ENCODE results near the gene PACSIN2. TPM values are rescaled to one million over a fixed set of nuclear protein-coding genes. Genes with fewer than 3 reads are reported as not detected.
A peak's percentile ranks its signal among the peaks of the same experiment; 100 is the strongest.

The PACSIN2 gene
- total and polyA plus RNA-seq, 10 of the 15 experiments (the other 5 are each of a cell fraction or from before 2014, with no cell fraction given), result 0.93 to 78.7 (median 46.8) TPM

DNA sequence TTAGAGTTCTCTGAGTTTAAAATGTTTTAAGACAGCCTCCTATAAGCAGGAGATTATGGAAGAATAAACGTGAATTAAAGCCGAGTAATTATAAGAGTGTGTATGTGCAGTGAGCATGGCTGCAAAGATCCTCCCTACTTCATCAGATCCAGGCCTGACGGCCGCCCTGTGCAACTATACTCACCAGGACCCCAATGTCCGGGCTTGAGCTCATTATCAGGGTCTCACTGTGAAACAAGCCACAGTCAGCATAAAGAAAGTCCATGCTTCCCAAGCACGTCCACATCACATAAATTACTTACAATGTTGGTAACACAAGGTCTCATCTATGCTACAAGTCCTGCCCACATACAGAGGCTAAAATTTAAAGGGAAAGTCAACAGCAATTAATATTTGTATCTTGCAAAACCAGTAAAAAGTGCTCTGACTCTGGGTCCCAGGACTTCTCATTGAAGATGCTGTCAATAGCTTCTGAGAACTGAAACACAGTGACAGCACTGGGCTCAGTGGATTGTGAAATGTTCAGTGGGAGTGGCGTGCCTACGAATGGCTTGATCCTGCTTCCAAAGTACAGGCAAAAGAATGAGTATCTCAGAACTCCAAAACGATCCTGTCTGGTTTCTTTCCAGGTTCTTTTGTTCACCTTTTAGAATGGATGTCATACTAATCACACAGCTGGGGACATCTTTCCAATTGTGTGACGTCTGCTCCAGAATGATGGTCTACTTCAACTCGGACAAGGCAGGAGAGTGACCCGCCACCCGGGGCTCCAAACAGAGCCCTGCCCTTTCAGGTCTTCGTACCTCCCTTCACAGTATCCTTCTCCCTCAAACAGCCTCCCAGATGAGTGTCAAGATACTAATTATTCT is 85.7 kb downstream of the PACSIN2 start (continued):
- no peak for TF ChIP-seq CHD1 (IDR thresholded peaks at IDR 0.05; ENCODE audit: low read depth, low read length)
- no peak for TF ChIP-seq HDGF (IDR thresholded peaks at IDR 0.05)
- TF ChIP-seq IRF4 (IDR thresholded peaks at IDR 0.05; ENCODE audit: low read depth, low read length), result no peak
- TF ChIP-seq STAT3 (IDR thresholded peaks at IDR 0.05; ENCODE audit: low read depth, low read length), result no peak
- TF ChIP-seq HDAC2 (IDR thresholded peaks at IDR 0.05), result no peak
- no peak for TF ChIP-seq ZNF207 (IDR thresholded peaks at IDR 0.05; ENCODE audit: borderline replicate concordance)
- 0 out of 2 replicates have a peak, but pooled peaks have one; percentile 34 for TF ChIP-seq POLR2AphosphoS5 (IDR thresholded peaks at IDR 0.05; ENCODE audit: low read length)
- TF ChIP-seq CTCF (IDR thresholded peaks at IDR 0.05 in 2 of 3, conservative IDR thresholded peaks at IDR 0.05 in 1 of 3; ENCODE audit: control insufficient read depth in 2 of 3, extremely low read depth in 1 of 3, insufficient read depth in 1 of 3, low read depth in 3 of 3, low read length in 3 of 3), result no peak
- TF ChIP-seq BCL11A (IDR thresholded peaks at IDR 0.05; ENCODE audit: low read depth, low read length), result no peak
- no peak for TF ChIP-seq ESRRA (IDR thresholded peaks at IDR 0.05; ENCODE audit: low read length)
- no peak for TF ChIP-seq KDM1A (IDR thresholded peaks at IDR 0.05; ENCODE audit: borderline replicate concordance)
- TF ChIP-seq CBFB (IDR thresholded peaks at IDR 0.05; ENCODE audit: low read depth), result no peak
- no peak for TF ChIP-seq KLF5 (IDR thresholded peaks at IDR 0.05; ENCODE audit: partially characterized antibody)
- no peak for TF ChIP-seq STAT1 (conservative IDR thresholded peaks at IDR 0.05)
- TF ChIP-seq MEF2A (IDR thresholded peaks at IDR 0.05; ENCODE audit: insufficient read depth, low read depth, low read length), result no peak
- peak; percentile 16; the same call in 1 of the 2 replicates for TF ChIP-seq RAD21 (IDR thresholded peaks at IDR 0.05; ENCODE audit: insufficient read depth, low read depth, low read length)

Measured in GM12878 (cell line).